K562 (cell line): Measurements from ENCODE around the gene LRRC37A3. TPM values are rescaled to one million over a fixed set of nuclear protein-coding genes. Genes with fewer than 3 reads are reported as not detected.
A peak's percentile ranks its signal among the peaks of the same experiment; 100 is the strongest.
"Not testable (repeated sequence)": the region's sequence is repeated elsewhere in the genome, so short reads cannot be mapped to it uniquely, and the experiment has no call there.

ENCODE experiments used
- ATAC-seq: fragments of 200-7000 bp; cut with Tn5 transposase; 3 replicates; pipeline ENCODE4 v1.9.1; 2020; ENCODE audit warnings: moderate library complexity
- BruUV-seq: library from RNA; stranded (reverse); fragments of 400-500 nt; replicated peaks from 2 replicates; lab custom pipeline; 2021; lab: Mats Ljungman, UMichigan
- CTCF ChIA-PET: fragments of 300-600 bp; formaldehyde crosslinking; extraction: SDS; loops from one replicate; lab custom pipeline; 2021; ENCODE audit warnings: low intra/inter-chr PET ratio; lab: Yijun Ruan, JAX
- POLR2A ChIA-PET: fragments of 300-600, 350-650 bp; sonication (Branson Sonifier 250); formaldehyde crosslinking; extraction: SDS; loops from one replicate; lab custom pipeline; 2021; ENCODE audit warnings: antibody characterized with exemption, inconsistent platforms; lab: Yijun Ruan, JAX
- DNase-seq, 4 experiments: peaks; one replicate each; pipeline versions ENCODE4 v3.0.0 to v3.0.0-alpha.2; 2011 to 2018; ENCODE audit warnings: low spot score in 3 of 4, mixed read lengths in 3 of 4; ENCODE audit errors: extremely low read depth in 1 of 4
- FAIRE-seq: peaks from 2 replicates; lab custom pipeline; 2011; peaks lifted over from hg19 to GRCh38; lab: Jason Lieb, UNC
- H2AFZ ChIP-seq: 2 replicates; pipeline ENCODE4 v1.6.0; 2011; ENCODE audit warnings: low read depth, low read length, control low read depth, inconsistent platforms
- H3K27ac ChIP-seq: fragments of 200-600 bp; 3 replicates; pipeline ENCODE4 v1.8.0; 2011; ENCODE audit warnings: low read depth, mild to moderate bottlenecking, control low read depth, inconsistent platforms, low read length, moderate library complexity, mixed read lengths; ENCODE audit errors: extremely low read depth
- H3K27me3 ChIP-seq, 2 experiments: fragments of 300-600 bp in 1 of 2; 2 replicates in 1 of 2; 3 replicates in 1 of 2; pipeline versions ENCODE4 v1.6.0 to v1.8.0; 2011; ENCODE audit warnings: inconsistent platforms in 2 of 2, low read length in 2 of 2, mild to moderate bottlenecking in 1 of 2, mixed read lengths in 1 of 2, moderate library complexity in 1 of 2; ENCODE audit not compliant: control insufficient read depth in 2 of 2, insufficient read depth in 2 of 2
- H3K36me3 ChIP-seq: fragments of 300-600 bp; 3 replicates; pipeline ENCODE4 v1.8.0; 2011; ENCODE audit warnings: mild to moderate bottlenecking, low read length, inconsistent platforms; ENCODE audit not compliant: control insufficient read depth, insufficient read depth
- H3K4me1 ChIP-seq, 2 experiments: fragments of 200-600 bp in 1 of 2; replicated peaks in 1 of 2; 2 replicates in 1 of 2; 3 replicates in 1 of 2; pipeline versions ENCODE4 v1.5.1 to v1.8.0; 2011; ENCODE audit warnings: inconsistent platforms in 2 of 2, low read length in 2 of 2, mild to moderate bottlenecking in 1 of 2, mixed read lengths in 1 of 2, moderate library complexity in 1 of 2; ENCODE audit not compliant: control insufficient read depth in 2 of 2, insufficient read depth in 2 of 2
- H3K4me2 ChIP-seq: 2 replicates; pipeline ENCODE4 v1.6.1; 2011; ENCODE audit warnings: low read length, control low read depth, inconsistent platforms, mixed read lengths; ENCODE audit not compliant: insufficient read depth
- H3K4me3 ChIP-seq: fragments of 200-600 bp; sonication (generic), shearing (Covaris generic); 2 replicates; pipeline ENCODE4 v1.5.1; 2016; ENCODE audit warnings: control low read depth, inconsistent platforms
- H3K79me2 ChIP-seq: fragments of 200-600 bp; 3 replicates; pipeline ENCODE4 v1.8.0; 2011; ENCODE audit warnings: low read length, inconsistent platforms; ENCODE audit not compliant: control insufficient read depth, insufficient read depth
- H3K9ac ChIP-seq, 2 experiments: 2 replicates each; pipeline versions ENCODE4 v1.6.0 to v1.6.1; 2011; ENCODE audit warnings: low read depth in 2 of 2, low read length in 2 of 2, control low read depth in 1 of 2, inconsistent platforms in 1 of 2, mild to moderate bottlenecking in 1 of 2, mixed read lengths in 1 of 2; ENCODE audit not compliant: insufficient read depth in 1 of 2
- H3K9me1 ChIP-seq: one replicate; pipeline ENCODE4 v1.6.0; 2011; ENCODE audit warnings: inconsistent platforms, mild to moderate bottlenecking, low read length, moderate library complexity; ENCODE audit not compliant: control insufficient read depth, insufficient read depth
- H3K9me3 ChIP-seq: replicated peaks from 2 replicates; pipeline ENCODE4 v1.5.1; 2011; ENCODE audit warnings: low read depth, low read length, inconsistent platforms; ENCODE audit not compliant: control insufficient read depth, insufficient read depth
- H4K20me1 ChIP-seq: replicated peaks from 2 replicates; pipeline ENCODE4 v1.6.1; 2011; ENCODE audit warnings: low read length, inconsistent platforms, mixed read lengths; ENCODE audit not compliant: control insufficient read depth, insufficient read depth
- ADNP ChIP-seq: fragments of 200-800 bp; sonication (Bioruptor generic); IDR thresholded peaks from 2 replicates; pipeline ENCODE4 v1.6.1; 2016; ENCODE audit warnings: missing genetic modification characterization, missing compliant biosample characterization
- ARID1B ChIP-seq: fragments of 450-650 bp; IDR thresholded peaks from 2 replicates; pipeline ENCODE4 v1.6.1; 2016; ENCODE audit warnings: antibody characterized with exemption, mild to moderate bottlenecking, inconsistent platforms
- BHLHE40 ChIP-seq: IDR thresholded peaks from 2 replicates; pipeline ENCODE4 v1.6.1; 2011; ENCODE audit warnings: low read length, improper control_type of control experiment
- CBFA2T2 ChIP-seq: fragments of 450-650 bp; conservative IDR thresholded peaks from 2 replicates; pipeline ENCODE4 v1.6.1; 2017; ENCODE audit warnings: mild to moderate bottlenecking
- CXXC5 ChIP-seq: fragments of 250-450 bp; sonication (Bioruptor Pico); IDR thresholded peaks from 2 replicates; pipeline ENCODE4 v1.8.0; 2022; ENCODE audit warnings: inconsistent platforms, mild to moderate bottlenecking, moderate library complexity
- DPF2 ChIP-seq: fragments of 450-650 bp; IDR thresholded peaks from 2 replicates; pipeline ENCODE4 v1.6.1; 2016
- ESRRA ChIP-seq: fragments of 450-650 bp; IDR thresholded peaks from 2 replicates; pipeline ENCODE4 v1.6.1; 2014; ENCODE audit warnings: low read depth, mild to moderate bottlenecking, moderate library complexity, borderline replicate concordance
- FOSL1 ChIP-seq: fragments of 200-800 bp; sonication (Bioruptor generic); conservative IDR thresholded peaks from 2 replicates; pipeline ENCODE4 v1.6.1; 2016; ENCODE audit warnings: missing genetic modification characterization, missing compliant biosample characterization
- JUND ChIP-seq, 2 experiments: IDR thresholded peaks; 2 replicates in 1 of 2; 3 replicates in 1 of 2; pipeline ENCODE4 v1.6.1; 2011; ENCODE audit warnings: borderline replicate concordance in 2 of 2, low read depth in 2 of 2, low read length in 2 of 2, improper control_type of control experiment in 1 of 2, missing biosample characterization in 1 of 2, missing genetic modification characterization in 1 of 2, missing genetic modification reagents in 1 of 2
- KDM1A ChIP-seq, 2 experiments: fragments of 450-650 bp; IDR thresholded peaks; 2 replicates each; pipeline ENCODE4 v1.6.1; 2016; ENCODE audit warnings: mild to moderate bottlenecking in 2 of 2
- LEF1 ChIP-seq: fragments of 450-650 bp; IDR thresholded peaks from 2 replicates; pipeline ENCODE4 v1.6.1; 2016; ENCODE audit warnings: mild to moderate bottlenecking
- NCOR1 ChIP-seq: fragments of 450-650 bp; IDR thresholded peaks from 2 replicates; pipeline ENCODE4 v1.6.1; 2016; ENCODE audit warnings: mild to moderate bottlenecking, moderate library complexity
- NFE2 ChIP-seq: IDR thresholded peaks from 2 replicates; pipeline ENCODE4 v1.6.1; 2014; ENCODE audit warnings: antibody characterized with exemption, low read depth
- SMARCA4 ChIP-seq: fragments of 450-650 bp; IDR thresholded peaks from 2 replicates; pipeline ENCODE4 v1.6.1; 2016
- SMARCE1 ChIP-seq: fragments of 450-650 bp; IDR thresholded peaks from 2 replicates; pipeline ENCODE4 v1.7.1; 2016; ENCODE audit warnings: mild to moderate bottlenecking
- TCF3 ChIP-seq: sonication (generic); formaldehyde crosslinking; IDR thresholded peaks from 2 replicates; pipeline ENCODE4 v1.4.0; 2020; ENCODE audit warnings: mild to moderate bottlenecking, missing genetic modification reagents
- ZNF121 ChIP-seq: sonication (generic); formaldehyde crosslinking; conservative IDR thresholded peaks from 2 replicates; pipeline ENCODE4 v1.8.0; 2022; ENCODE audit warnings: missing genetic modification reagents
- WGBS: fragments of 100-300 bp; shearing (Covaris generic); methylation state at CpG from one replicate; pipeline ENCODE4 v1.1.6; 2016; ENCODE audit warnings: low coverage, mixed read lengths; ENCODE audit not compliant: insufficient coverage; ENCODE audit errors: missing lambda C conversion rate; 5-methylcytosine and 5-hydroxymethylcytosine counted together
- in situ Hi-C: fragments of 300-500 bp; cut with MboI; formaldehyde crosslinking; loops from 4 replicates; pipeline ENCODE4 v1.15.0; 2018; ENCODE audit warnings: inconsistent platforms, mixed read lengths
- intact Hi-C: fragments of 100-400 bp; cut with micrococcal nuclease; formaldehyde crosslinking; loops from 2 replicates; pipeline ENCODE4 v1.14.2; 2022
- polyA plus RNA-seq, 8 experiments: library from polyadenylated mRNA; depleted of rRNA in 4 of 8; stranded (reverse) in 5 of 8; unstranded in 3 of 8; fragments of >200 nt; fragmentation: Nextera tagmentation in 2 of 8; fragmentation: Illumina TruSeq in 1 of 8; extraction: Ambion mirVana in 2 of 8; extraction: Trizol in 1 of 8; gene quantifications; 2 replicates each; pipeline versions ENCODE4 v1.2.1 to v1.2.3, GENCODE V29; 2011 to 2014; ENCODE audit warnings: inconsistent platforms in 1 of 8, missing spikeins in 1 of 8
- total RNA-seq, 7 experiments: library from RNA; depleted of rRNA in 6 of 7; stranded (reverse); fragments of >200 nt in 6 of 7; fragmentation: Illumina TruSeq in 2 of 7; extraction: Trizol in 2 of 7; gene quantifications; 2 replicates each; pipeline versions ENCODE4 v1.2.1 to v1.2.3, GENCODE V29; 2011 to 2021; ENCODE audit warnings: low replicate concordance in 1 of 7
- TF ChIP-seq, protein P1 (sequence below), 2 experiments: fragments of 450-650 bp in 1 of 2; sonication (generic) in 1 of 2; formaldehyde crosslinking in 1 of 2; IDR thresholded peaks in 1 of 2; conservative IDR thresholded peaks in 1 of 2; 2 replicates each; pipeline versions ENCODE4 v1.6.1 to v1.8.1; 2016 to 2023; ENCODE audit warnings: mild to moderate bottlenecking in 2 of 2, moderate library complexity in 2 of 2, inconsistent platforms in 1 of 2, missing genetic modification reagents in 1 of 2
- TF ChIP-seq, protein P2 (sequence below): fragments of 450-650 bp; IDR thresholded peaks from 2 replicates; pipeline ENCODE4 v1.6.1; 2017; ENCODE audit warnings: antibody characterized with exemption, mild to moderate bottlenecking

The LRRC37A3 gene
- total and polyA plus RNA-seq, 9 of the 15 experiments (the other 6 are each of a cell fraction or from before 2014, with no cell fraction given): 0.14 to 5.9 (median 2.2) TPM

- H3K27me3 ChIP-seq; H3K4me2 ChIP-seq; FAIRE-seq; CTCF ChIA-PET; H4K20me1 ChIP-seq; H3K27ac ChIP-seq; H3K36me3 ChIP-seq; H3K9ac ChIP-seq; H3K9me1 ChIP-seq; ATAC-seq; intact Hi-C loops; POLR2A ChIA-PET; H3K4me3 ChIP-seq; H3K79me2 ChIP-seq; in situ Hi-C loops; H3K9me3 ChIP-seq; BruUV-seq; TF ChIP-seq JUND (tag; IDR thresholded peaks at IDR 0.05; ENCODE audit: borderline replicate concordance, low read depth, low read length): not testable (repeated sequence)
- H2AFZ ChIP-seq: 0 out of 2 replicates have a peak overlapping the region, but pooled peaks have one; percentile 32
- DNase-seq: peak in 1 of 4 experiments; percentile 57
- 19% methylated on average over 7 of the region's 8 CpGs for WGBS
- H3K4me1 ChIP-seq: peaks cover 0 to 16% of the 10 kb centered on the region in 2 experiments; a peak in 2 of 5 replicates
- TF ChIP-seq JUND (IDR thresholded peaks at IDR 0.05; ENCODE audit: borderline replicate concordance, low read depth, low read length) (peak; percentile 31; the same call in 1 of the 2 replicates), ARID1B (peak; percentile 69), ZNF121 (peak; percentile 80), CXXC5 (0 out of 2 replicates have a peak, but pooled peaks have one; percentile 46), NFE2 (0 out of 2 replicates have a peak, but pooled peaks have one; percentile 17), BHLHE40 (peak; percentile 18; the same call in 1 of the 2 replicates), CBFA2T2 (0 out of 2 replicates have a peak, but pooled peaks have one; percentile 30), ADNP (tag) (0 out of 2 replicates have a peak, but pooled peaks have one; percentile 39), LEF1 (0 out of 2 replicates have a peak, but pooled peaks have one; percentile 24), ESRRA (peak; percentile 36; the same call in 1 of the 2 replicates), FOSL1 (tag) (peak; percentile 81), NCOR1 (0 out of 2 replicates have a peak, but pooled peaks have one; percentile 15), SMARCA4 (peak; percentile 69; the same call in 1 of the 2 replicates), SMARCE1 (peak; percentile 70), KDM1A (IDR thresholded peaks at IDR 0.05) (peak in 1 of 2 experiments; percentile 49; a peak in 2 of 4 replicates), DPF2 (peak; percentile 78), TCF3 (0 out of 2 replicates have a peak, but pooled peaks have one; percentile 16)
- TF ChIP-seq, protein P1, sequence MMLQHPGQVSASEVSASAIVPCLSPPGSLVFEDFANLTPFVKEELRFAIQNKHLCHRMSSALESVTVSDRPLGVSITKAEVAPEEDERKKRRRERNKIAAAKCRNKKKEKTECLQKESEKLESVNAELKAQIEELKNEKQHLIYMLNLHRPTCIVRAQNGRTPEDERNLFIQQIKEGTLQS (IDR thresholded peaks at IDR 0.05): peak; percentile 61
- TF ChIP-seq, protein P1 (CRISPR knock-in tag; conservative IDR thresholded peaks at IDR 0.05): not testable (repeated sequence)
- TF ChIP-seq, protein P2, sequence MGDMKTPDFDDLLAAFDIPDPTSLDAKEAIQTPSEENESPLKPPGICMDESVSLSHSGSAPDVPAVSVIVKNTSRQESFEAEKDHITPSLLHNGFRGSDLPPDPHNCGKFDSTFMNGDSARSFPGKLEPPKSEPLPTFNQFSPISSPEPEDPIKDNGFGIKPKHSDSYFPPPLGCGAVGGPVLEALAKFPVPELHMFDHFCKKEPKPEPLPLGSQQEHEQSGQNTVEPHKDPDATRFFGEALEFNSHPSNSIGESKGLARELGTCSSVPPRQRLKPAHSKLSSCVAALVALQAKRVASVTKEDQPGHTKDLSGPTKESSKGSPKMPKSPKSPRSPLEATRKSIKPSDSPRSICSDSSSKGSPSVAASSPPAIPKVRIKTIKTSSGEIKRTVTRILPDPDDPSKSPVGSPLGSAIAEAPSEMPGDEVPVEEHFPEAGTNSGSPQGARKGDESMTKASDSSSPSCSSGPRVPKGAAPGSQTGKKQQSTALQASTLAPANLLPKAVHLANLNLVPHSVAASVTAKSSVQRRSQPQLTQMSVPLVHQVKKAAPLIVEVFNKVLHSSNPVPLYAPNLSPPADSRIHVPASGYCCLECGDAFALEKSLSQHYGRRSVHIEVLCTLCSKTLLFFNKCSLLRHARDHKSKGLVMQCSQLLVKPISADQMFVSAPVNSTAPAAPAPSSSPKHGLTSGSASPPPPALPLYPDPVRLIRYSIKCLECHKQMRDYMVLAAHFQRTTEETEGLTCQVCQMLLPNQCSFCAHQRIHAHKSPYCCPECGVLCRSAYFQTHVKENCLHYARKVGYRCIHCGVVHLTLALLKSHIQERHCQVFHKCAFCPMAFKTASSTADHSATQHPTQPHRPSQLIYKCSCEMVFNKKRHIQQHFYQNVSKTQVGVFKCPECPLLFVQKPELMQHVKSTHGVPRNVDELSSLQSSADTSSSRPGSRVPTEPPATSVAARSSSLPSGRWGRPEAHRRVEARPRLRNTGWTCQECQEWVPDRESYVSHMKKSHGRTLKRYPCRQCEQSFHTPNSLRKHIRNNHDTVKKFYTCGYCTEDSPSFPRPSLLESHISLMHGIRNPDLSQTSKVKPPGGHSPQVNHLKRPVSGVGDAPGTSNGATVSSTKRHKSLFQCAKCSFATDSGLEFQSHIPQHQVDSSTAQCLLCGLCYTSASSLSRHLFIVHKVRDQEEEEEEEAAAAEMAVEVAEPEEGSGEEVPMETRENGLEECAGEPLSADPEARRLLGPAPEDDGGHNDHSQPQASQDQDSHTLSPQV: 0 out of 2 replicates have a peak, but pooled peaks have one; percentile 21
Measured at GRCh38 chr17:64843918-64844317, 75.4 kb downstream of the LRRC37A3 start.
